GM23338 (cell line): ENCODE data around the gene MBOAT7.

Experiments
- EZH2 ChIP-seq: fragments of 200-600 bp; sonication (generic); IDR thresholded peaks from one replicate; pipeline ENCODE4 v1.8.0; 2017; ENCODE audit warnings: antibody characterized with exemption, mild to moderate bottlenecking, low read depth; ENCODE audit not compliant: unreplicated experiment
- POLR2AphosphoS5 ChIP-seq: IDR thresholded peaks from 2 replicates; pipeline ENCODE4 v1.6.1; 2016; ENCODE audit warnings: antibody characterized with exemption, low read depth
- TF ChIP-seq, protein P1 (sequence below), 2 experiments: fragments of 200-600 bp in 1 of 2; sonication (generic) in 1 of 2; conservative IDR thresholded peaks; 2 replicates each; pipeline versions ENCODE4 v1.5.1 to v1.6.1; 2016 to 2017; ENCODE audit warnings: antibody characterized with exemption in 2 of 2, low read depth in 2 of 2, mild to moderate bottlenecking in 2 of 2, moderate library complexity in 1 of 2
- TF ChIP-seq, protein P2 (sequence below): IDR thresholded peaks from one replicate; pipeline ENCODE4 v1.6.1; 2018; ENCODE audit warnings: antibody characterized with exemption; ENCODE audit not compliant: unreplicated experiment

DNA sequence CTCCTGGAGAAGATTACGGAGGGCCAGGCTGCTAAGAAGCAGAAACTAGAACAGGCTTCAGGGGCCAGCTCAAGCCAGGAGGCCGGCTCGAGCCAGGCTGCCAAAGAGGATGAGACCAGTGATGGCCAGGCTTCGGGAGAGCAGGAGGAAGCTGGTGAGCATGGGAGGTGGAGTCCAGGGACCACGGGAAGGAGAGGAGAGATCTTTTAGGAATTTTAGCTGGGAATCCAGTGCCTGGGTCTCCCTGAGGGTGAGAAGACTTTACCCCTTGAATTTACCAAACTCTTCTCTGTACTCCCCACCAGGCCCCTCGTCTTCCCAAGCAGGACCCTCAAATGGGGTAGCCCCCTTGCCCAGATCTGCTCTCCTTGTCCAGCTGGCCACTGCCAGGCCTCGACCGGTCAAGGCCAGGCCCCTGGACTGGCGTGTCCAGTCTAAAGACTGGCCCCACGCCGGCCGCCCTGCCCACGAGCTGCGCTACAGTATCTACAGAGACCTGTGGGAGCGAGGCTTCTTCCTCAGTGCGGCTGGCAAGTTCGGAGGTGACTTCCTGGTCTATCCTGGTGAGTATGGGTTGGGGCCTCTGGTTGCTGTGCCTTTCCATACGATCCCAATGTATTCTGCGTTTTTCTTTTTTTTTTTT is 2.6 kb upstream of the MBOAT7 start:
- TF ChIP-seq, protein P1, sequence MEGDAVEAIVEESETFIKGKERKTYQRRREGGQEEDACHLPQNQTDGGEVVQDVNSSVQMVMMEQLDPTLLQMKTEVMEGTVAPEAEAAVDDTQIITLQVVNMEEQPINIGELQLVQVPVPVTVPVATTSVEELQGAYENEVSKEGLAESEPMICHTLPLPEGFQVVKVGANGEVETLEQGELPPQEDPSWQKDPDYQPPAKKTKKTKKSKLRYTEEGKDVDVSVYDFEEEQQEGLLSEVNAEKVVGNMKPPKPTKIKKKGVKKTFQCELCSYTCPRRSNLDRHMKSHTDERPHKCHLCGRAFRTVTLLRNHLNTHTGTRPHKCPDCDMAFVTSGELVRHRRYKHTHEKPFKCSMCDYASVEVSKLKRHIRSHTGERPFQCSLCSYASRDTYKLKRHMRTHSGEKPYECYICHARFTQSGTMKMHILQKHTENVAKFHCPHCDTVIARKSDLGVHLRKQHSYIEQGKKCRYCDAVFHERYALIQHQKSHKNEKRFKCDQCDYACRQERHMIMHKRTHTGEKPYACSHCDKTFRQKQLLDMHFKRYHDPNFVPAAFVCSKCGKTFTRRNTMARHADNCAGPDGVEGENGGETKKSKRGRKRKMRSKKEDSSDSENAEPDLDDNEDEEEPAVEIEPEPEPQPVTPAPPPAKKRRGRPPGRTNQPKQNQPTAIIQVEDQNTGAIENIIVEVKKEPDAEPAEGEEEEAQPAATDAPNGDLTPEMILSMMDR (conservative IDR thresholded peaks at IDR 0.05; ENCODE audit: low read depth in 2 of 2), result no peak
- TF ChIP-seq, protein P2, sequence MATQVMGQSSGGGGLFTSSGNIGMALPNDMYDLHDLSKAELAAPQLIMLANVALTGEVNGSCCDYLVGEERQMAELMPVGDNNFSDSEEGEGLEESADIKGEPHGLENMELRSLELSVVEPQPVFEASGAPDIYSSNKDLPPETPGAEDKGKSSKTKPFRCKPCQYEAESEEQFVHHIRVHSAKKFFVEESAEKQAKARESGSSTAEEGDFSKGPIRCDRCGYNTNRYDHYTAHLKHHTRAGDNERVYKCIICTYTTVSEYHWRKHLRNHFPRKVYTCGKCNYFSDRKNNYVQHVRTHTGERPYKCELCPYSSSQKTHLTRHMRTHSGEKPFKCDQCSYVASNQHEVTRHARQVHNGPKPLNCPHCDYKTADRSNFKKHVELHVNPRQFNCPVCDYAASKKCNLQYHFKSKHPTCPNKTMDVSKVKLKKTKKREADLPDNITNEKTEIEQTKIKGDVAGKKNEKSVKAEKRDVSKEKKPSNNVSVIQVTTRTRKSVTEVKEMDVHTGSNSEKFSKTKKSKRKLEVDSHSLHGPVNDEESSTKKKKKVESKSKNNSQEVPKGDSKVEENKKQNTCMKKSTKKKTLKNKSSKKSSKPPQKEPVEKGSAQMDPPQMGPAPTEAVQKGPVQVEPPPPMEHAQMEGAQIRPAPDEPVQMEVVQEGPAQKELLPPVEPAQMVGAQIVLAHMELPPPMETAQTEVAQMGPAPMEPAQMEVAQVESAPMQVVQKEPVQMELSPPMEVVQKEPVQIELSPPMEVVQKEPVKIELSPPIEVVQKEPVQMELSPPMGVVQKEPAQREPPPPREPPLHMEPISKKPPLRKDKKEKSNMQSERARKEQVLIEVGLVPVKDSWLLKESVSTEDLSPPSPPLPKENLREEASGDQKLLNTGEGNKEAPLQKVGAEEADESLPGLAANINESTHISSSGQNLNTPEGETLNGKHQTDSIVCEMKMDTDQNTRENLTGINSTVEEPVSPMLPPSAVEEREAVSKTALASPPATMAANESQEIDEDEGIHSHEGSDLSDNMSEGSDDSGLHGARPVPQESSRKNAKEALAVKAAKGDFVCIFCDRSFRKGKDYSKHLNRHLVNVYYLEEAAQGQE, result no peak
- no peak for TF ChIP-seq POLR2AphosphoS5
- TF ChIP-seq EZH2, result no peak
